PC-9 (cell line): Measurements from ENCODE around the gene CETP.

ENCODE experiments used
- CTCF ChIP-seq: fragments of 200-600 bp; sonication (generic); conservative IDR thresholded peaks from 2 replicates; pipeline ENCODE4 v1.6.1; 2017; ENCODE audit warnings: mixed run types, antibody characterized with exemption, mild to moderate bottlenecking, moderate library complexity
- EZH2 ChIP-seq: fragments of 200-600 bp; sonication (generic); IDR thresholded peaks from 2 replicates; pipeline ENCODE4 v1.8.0; 2017; ENCODE audit warnings: antibody characterized with exemption, low read depth

- TF ChIP-seq CTCF: no peak
- TF ChIP-seq EZH2: no peak
Observed at GRCh38 chr16:56912746-56913708, 48.7 kb upstream of the CETP start.
